NT2/D1 (cell line): ENCODE data around the gene LMOD1.

ENCODE experiments used
- SUZ12 ChIP-seq: IDR thresholded peaks from 2 replicates; pipeline ENCODE4 v1.6.1; 2011; ENCODE audit not compliant: insufficient read length, insufficient read depth; ENCODE audit errors: extremely low read depth
- YY1 ChIP-seq: IDR thresholded peaks from 2 replicates; pipeline ENCODE4 v1.6.1; 2011; ENCODE audit not compliant: insufficient read length, insufficient read depth
- ZNF274 ChIP-seq: IDR thresholded peaks from 2 replicates; pipeline ENCODE4 v1.6.1; 2011; ENCODE audit warnings: mild to moderate bottlenecking, low read depth, low read length

- no peak for TF ChIP-seq SUZ12
- no peak for TF ChIP-seq YY1
- TF ChIP-seq ZNF274 = no peak
Measured at GRCh38 chr1:201983380-201983805, 37.0 kb upstream of the LMOD1 start.
